ENCODE data around the gene IQCH.

Gene IQCH

DNA sequence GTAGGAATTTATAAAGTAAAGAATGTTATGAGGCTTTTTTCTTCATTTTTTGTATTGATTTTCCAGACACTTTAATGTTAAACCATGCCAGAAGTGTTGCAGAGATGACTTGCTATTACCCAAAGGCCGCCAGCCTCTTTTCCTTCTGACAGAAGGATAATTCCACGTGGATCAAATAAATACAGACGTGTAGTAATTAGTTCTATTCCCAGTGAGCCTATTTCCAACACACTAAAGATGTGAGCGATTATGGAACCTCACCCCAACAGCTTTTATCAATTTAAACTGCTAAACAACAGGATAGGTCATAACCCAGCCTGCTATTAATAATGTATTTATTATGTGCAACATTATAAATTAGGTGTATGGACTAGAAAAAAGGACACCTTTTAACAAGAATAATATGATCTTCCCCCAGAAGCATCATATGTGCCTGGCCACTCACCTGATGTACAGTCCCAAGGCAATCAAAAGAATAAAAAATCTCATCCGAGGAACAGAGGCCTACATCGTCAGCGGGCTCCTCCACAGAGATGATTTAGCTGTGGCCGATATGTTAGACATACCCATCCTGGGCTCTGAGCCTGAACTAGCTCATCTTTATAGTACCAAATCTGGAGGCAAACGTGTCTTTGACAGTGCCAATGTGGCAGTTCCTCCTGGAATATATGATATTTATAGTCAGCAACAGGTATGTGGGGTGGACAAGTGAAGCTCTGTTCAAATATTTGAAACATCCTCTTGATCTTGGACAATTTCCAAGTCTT, 140.5 kb downstream of the IQCH start:
- no peak for DNase-seq

DNA sequence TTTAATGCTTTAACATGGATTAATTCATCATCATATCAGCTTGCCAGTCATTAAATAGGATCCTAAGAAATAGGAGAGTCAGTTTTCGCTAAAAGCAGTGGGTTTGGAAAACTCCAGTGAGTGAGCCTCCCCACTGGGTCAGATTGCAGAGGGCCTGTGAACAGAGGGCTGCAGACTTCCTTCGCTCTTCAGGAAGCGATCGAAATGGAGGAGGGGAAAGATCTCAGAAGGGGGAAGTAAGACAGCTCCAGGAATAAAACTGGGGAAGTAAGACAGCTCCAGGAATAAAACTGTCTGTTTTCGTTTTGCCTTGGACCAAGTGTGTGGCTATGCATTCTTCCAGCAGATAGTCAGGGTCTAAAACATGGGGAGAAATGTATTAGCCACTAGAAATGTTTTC, 141.5 kb downstream of the IQCH start:
- peak in 4 of 56 donors; percentile 2 to 39 (median 4) for DNase-seq

DNA sequence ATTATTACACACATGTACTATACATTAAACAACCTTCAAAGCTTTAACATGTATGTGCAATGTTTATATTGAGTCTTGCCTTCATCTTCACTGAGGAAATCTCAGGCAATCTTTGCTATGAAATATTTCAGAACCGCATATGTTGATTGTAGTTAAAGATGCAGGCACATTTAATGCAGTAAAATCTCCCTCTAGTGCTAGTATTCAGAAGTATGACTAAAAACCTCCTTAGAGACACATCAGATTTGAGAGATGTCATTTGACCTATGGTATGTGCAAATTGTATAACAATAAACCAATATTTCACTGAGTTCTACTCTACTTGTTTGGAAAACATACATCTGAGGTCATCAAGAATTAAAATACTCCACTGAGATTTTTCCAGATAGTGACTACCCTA, 142.6 kb downstream of the IQCH start:
- DNase-seq = no peak

DNA sequence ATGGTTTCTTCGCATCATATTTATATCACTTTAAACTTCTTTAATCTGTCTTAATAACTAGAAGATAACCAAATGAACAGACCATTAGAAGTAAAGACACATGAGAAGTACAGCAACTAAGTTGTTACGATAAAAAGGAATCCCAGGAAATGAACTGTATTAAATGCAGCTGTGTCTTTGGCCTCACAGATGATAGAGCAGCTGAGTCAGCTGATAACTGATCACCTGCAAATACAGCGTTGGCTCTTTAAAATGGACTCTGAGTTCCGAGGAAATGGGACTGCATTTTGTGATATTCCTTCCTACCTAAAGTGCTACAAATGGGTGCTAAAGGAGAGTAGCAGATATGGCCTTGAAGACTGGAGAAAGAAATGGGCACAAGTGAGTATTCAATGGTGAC, 145.3 kb downstream of the IQCH start:
- no peak for DNase-seq

DNA sequence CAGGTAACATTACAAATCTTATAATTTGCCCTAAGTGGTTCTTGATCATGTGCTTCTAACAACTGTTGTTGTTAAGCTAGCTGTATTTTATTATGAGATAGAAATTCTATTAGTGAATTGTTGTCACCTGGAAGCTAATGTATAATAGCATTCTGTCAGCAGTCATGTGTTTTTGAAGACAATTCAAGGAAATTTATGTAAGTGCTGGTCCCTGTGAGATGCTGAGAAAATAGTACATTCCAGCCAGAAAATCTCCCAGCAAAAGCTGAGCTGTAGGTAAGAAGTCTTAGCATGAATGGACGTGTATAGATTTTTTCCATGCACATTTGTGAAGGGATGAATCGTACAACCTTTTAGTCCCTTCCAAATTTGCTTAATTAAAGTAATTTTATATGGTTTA, 146.3 kb downstream of the IQCH start:
- no peak for DNase-seq

DNA sequence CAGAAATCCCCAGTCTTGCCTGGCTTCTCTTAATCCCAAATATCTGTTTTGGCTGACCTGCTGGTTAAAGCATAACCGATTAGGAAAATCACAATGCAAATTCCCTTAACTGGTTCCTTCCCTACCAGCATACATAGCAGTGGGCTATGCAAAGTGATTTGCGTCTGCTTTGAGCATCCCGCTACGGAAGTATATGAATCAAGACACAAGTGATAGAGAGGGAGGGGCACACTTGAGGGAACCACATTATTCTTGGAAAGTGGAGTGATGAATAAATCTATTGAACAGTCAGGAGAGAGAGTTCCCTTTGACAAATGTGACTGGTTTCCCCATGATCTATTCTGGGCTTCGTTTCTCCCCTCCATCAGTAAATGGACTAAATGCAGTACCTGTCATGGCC, 146.8 kb downstream of the IQCH start:
- no peak for DNase-seq

DNA sequence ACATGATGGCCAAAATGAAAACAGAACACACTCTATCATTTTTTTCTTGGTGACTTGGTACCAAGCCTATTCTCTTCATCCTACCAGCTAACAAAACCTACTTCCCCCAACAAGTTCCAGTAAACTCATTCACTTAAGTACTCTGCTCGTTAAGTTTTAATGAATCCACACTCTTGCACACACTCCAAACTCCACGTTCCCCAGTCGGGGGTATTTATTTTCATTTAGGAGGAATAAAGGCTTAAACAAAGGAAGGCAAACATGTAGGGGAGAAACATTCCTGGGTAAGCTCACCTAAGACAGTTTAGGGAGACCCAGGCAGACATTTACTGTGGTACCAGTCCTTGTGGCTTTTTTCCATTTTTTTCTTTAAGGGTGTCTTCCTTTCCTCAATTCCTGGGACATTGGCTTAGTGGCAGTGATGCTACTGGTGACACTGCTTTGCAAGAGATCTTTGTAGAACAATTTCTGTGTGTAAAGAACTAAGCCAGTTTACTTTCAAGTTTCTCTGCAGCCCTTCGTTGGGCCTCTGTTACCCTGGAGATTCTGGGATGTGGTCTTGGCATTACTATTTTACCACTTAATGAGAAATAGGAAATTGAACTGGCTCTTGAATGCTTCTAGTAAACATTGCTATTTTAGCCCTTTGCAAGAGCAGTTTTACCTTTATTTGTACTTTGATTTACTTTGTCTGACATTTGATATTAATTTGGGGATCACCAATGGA, 149.0 kb downstream of the IQCH start:
- no peak for DNase-seq

DNA sequence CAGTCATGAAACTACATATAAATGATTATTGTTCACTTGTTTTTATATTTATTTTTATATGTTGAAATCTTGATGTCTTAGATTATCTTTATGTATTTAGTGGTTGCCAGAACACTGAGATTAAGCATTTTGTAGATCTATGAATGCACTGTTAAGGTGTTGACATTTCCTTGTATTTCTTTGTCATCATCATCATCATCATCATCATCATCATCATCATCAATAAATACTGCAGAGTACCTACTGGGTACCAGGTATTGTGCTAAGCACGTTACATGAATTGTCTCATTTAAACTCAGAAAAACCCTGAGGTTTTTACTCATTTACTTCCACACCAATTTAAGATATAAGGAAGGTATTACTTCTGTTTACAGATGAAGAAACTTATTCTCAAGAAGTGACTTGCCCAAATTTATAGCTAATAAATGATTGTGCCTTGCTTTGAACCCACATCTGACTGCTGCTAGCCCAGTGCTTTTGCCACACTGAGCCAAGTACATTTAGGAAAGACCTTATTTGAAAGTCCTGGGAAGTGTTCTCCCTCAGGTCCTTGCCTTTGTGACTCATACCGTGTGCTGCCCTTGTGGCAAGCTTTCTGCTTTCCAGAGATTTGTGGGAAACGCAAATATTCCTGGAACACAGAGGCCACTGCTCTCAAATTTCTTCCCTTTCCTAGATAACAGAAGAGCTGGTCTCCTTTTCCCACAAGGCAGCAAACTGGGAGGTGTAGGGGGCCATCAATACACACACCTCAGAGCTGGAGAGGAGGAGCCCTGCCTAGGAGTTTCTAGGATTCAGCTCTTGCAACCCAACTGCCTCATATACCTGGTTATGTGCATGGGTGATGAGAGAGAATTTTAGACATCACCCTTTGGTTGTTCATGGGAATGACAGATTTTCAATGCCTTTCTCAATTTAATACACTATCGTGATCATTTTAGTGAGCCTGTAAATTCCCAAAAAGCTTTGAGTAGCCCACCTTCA, 150.9 kb downstream of the IQCH start:
- DNase-seq = no peak

DNA sequence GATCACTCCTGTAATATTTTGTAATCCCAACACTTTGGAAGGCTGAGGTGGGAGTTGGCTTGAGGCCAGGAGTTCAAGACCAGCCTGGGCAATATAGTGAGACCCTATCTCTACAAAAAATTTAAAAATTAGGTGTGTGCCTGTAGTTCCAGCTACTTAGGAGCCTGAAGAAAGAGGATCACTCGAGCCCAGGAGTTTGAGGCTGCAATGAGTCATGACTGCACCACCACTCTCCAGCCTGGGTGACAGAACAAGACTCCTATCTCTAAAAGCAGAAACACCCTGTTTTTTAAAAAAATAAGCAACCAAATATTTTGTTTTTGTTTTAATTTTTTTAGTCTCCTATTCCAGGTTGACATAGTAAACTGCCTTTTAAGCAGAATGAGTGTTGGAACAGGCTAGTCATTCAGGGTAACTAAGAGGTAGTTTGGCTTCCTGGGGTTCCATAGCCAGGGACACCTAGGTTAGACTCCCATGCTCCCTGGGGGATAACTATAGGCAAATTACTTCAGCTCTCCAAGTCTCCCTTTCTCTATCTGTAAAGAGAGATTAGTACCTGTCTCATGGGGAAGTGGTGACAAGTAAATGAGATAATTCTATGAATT, 151.8 kb downstream of the IQCH start:
- no peak for DNase-seq

DNA sequence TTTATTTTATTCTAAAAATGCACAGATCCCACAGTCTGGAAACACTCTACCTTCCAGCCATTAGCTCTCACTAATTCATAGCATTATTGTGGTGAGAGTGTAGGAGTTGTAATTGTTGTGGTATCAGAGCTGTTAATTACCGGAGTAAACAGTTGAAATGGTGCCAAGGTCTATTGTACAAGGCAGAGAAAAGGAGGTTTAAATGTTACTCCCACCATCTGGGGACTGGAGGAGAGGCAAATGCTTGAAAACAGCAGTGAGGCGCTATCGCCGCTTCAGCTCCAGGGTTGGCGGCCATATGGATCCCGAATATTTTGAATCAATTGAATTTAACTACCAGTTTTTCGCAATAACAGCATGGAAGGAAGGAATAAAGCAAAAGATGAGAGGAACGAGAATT, 153.2 kb downstream of the IQCH start:
- DNase-seq = no peak

DNA sequence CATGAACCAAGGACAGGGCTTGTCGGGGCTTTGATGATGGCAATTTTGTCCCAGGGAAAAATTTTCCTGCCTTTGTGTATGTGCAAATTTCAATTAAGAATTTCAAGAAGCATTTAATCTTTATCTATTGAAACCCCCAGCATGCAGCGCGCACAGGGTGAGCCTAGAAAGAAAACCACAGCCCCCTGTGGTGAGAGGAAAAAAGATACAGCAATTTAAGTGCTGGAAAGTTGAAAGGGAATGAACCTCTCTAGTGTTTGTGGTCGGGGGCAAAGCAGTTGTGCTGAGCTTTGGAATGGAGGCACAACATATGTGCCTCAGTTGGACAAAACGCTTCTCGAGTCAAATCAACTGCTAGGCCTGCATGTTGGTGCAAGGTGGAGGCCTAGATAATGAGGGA, 154.6 kb downstream of the IQCH start:
- DNase-seq = no peak

DNA sequence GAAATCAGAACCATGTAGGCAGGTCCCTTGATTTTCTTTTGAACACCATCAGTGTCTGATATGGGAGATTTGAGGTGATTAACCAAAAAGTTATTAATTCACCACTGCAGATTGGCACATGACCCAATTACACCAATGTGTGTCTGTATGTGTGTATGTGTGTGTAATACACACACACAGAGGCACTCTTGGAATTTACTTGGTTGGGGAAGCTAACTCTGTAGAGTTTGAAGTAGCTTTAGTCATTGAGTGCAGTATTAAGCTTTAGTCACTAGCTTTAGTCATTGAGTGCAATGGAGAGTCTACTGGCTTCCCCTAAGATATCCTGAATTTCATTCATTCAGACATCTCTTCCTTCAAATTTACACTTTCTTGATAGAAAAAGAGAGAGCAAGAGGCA, 156.9 kb downstream of the IQCH start:
- DNase-seq = no peak

DNA sequence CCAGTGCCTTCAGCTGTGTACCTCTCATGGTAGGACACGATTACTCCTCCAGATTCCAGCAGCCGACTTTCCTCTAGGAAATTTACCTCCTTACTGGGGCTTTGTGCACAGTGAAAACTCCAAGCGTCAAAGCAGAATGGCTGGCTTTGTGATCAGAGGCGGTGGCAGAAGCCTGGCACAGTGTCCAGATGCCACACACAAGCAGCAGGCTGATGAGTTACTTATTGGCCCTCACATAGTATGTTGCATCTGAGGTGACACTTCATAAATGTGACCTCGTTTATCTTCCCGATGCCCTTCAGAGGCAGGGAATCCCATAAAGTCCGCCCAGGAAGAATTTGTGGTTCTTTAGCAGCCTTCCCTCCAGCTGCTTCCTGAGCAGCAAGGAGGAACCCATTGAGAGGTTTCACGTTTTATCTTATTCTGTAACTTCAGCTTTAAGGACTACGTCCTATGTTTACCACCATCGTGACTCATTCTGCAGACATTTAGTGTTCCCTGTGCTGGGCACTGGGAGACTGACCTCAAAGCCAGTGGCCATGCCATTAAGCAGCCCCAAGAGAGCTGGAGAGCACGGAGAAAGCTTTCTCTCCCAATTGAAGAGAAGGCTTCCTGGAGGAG, 159.3 kb downstream of the IQCH start:
- no peak for DNase-seq

DNA sequence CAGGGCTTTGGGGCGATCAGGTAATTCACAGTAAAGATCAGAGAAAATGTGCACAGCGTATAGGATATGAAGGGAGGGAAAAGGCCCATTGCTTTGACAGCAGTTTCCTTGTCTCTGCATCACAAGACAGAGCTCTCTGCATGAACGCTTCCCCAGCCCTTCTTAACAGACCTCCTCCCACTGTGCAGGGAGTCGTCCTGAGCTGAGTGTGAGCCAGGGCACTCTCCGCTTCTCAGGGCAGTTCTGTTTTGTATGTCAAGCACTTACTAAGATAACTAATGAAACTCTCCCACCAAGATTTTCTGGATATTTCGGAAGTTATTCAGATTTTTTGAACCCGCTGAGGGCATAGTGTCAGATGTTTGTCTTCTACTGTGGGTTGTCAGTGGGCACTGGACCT, 160.6 kb downstream of the IQCH start:
- DNase-seq = no peak

DNA sequence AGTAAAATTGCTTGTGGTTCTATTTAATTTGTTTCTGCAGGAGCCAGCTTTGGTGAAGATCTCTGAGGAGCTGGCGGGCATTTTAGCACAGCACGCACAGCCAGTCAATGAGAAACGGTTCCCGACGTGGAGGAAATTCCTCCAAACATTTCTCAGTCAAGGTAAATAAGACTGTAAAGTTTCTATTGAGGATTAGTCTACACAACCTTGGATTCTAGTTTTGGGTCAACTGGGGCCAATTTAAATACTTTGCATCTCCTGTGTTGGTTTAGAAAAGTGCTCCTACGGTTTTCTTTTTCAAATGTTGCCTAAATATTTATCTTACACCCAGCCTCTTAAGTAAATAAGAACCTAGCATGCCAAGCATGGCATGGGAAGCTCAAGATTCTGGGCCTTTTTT, 162.3 kb downstream of the IQCH start:
- DNase-seq = no peak

DNA sequence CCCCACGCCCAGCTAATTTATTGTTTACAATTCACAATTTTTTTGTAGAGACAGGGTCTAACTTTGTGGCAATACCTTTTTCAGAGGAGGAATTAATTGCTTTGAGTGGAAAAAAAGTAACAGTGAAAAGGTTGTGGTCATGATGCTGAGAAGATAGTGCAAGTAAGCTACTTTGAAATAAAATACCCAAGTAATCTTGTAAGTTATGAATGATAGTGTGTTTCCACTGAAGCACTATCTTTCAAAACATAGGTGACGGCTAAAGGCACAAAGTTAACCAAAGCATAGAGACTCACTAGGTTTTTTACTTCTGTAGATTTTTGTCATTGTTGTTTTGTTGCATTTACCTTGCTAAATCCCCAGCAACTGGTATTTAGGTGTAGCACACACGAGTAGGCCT, 165.1 kb downstream of the IQCH start:
- DNase-seq = no peak

DNA sequence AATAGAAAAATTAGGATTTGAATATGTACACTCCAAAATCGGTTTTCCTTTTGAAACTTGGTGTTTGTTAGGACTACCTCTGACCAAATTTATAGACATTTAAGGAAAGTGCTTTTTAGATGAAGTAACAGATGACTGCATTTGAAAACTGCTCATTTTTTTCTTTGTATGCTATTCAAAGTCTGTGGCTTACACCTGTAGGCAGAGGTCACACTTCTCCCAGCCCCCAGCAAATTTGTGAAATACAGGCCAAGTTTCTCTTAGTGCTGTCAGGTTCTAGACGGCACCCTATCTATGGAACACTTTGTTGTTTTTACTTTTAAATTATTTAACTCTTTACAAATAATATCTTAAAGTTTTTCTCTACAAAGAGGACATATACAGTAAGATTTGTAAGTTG, 165.6 kb downstream of the IQCH start:
- DNase-seq = no peak

DNA sequence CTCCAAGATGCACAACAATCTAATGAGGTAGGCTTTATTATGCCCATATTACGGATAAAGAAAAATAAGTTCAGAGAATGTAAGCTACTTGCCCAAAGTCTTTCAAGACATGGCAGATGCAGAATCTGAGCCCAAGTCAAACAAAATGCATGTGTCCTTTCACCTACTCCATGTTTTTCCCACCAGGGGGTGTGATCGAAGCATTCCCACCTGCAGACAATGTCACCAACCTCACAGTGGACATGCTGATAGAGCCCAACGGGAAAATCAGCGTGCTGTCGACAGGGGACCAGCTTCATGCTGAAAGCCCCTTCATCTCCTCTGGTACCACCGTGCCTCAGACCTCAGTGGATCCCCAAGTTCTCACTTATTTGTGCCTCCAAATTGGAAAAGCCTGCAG, 166.5 kb downstream of the IQCH start:
- no peak for DNase-seq

DNA sequence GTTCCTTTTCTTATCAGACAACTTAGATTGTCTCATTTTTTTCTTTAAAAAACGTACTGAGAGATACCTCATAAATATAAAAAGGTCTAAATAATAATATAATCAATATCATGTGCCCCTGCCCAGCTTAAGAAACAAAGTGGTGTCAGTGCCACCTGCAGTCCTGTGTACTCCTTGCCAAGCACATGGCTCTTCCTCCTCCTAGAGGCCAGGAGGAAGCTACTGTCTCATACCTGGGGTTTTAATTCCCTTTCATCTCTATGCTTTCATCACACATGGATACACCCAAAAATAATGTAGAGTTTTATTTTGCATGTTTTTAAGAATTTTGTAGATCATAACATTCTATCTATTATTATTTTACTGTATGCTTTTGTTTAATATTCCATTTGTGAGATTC, 167.7 kb downstream of the IQCH start:
- DNase-seq = no peak

DNA sequence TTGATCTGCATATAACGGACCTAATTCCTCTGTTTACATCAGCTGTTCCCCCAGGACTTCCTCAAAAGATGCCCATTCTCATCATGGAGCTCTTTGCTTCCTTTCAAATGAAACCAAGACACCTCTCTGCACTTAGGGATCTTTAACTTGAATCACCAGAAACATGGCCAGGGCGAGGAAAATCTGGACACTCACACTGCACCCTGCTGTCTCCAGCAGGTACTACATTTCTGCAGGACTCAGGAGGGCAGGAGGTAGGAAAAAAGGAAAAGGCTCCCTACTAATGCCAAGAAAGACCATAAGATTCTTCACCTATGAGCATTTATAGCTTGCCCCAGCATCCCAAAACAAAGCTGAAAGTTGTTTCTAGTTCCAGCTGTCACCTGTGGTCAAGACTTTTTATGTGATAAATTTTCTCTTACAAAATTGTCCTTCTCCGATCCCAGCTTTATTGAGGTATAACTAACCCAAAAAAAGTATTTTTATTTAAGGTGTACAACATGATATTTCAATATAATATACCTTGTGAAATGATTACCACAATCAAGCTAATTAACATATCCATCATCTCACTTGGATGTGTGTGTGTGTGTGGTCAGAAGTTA, 179.0 kb downstream of the IQCH start:
- peak in 4 of 56 donors; percentile 2 to 8 (median 4) for DNase-seq
